ENCODE measurements around the gene GAB2.

Gene GAB2

DNA sequence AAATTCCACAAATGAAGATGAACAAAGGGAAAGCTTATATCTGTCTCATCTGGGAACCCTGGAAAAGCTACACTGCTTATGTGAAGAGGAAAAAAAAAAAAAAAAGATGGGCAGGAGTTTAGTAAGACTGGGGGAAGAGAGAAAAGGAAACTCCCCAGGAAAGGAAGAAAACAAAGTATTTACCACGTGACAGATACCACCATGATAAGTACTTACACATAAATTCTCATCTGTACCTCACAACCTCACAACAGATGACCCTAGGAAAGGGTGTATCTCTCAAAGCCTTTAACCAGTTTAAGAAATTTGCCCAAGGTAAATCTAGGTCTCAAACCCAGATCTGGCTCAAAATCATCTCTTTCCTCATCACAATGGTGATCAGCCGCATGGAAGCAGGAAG, 77.1 kb downstream of the GAB2 start:
- TF ChIP-seq, protein P1, sequence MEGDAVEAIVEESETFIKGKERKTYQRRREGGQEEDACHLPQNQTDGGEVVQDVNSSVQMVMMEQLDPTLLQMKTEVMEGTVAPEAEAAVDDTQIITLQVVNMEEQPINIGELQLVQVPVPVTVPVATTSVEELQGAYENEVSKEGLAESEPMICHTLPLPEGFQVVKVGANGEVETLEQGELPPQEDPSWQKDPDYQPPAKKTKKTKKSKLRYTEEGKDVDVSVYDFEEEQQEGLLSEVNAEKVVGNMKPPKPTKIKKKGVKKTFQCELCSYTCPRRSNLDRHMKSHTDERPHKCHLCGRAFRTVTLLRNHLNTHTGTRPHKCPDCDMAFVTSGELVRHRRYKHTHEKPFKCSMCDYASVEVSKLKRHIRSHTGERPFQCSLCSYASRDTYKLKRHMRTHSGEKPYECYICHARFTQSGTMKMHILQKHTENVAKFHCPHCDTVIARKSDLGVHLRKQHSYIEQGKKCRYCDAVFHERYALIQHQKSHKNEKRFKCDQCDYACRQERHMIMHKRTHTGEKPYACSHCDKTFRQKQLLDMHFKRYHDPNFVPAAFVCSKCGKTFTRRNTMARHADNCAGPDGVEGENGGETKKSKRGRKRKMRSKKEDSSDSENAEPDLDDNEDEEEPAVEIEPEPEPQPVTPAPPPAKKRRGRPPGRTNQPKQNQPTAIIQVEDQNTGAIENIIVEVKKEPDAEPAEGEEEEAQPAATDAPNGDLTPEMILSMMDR (IDR thresholded peaks at IDR 0.05; ENCODE audit: low read depth, low read length, missing control alignments): no peak
- in situ Hi-C loops (cut with HindIII; ENCODE audit: low pct_ligation_motif_present, low sequenced_read_pairs): no loop called here
- Histone ChIP-seq H3K27me3 (replicated peaks) (no peaks in the 10 kb centered on the region), H3K27ac (no peak overlapping the region), H3K4me3 (ENCODE audit: low read depth, low read length) (no peak overlapping the region), H3K36me3 (replicated peaks) (no peaks in the 10 kb centered on the region)
- no peak for DNase-seq

DNA sequence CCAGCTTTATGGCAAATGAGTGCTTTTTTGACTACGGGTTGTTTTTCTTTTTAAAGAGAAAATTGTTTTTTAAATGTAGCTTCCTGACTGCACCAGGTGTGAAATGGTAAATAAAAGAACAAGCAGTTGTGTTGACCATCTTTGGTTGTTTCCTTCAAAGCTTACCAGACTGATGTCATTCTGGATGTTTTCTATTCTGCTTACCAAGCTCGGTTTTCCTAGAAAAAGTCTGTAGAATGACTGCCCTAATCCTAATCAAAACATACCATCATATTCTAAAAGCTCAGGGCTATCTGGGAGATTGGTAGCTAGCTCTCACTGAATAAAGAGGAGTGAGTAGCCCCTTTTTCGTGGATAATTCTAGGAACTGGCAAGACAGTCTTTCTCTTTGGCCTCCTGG, 77.7 kb downstream of the GAB2 start:
- H3K27ac ChIP-seq: no peak overlapping the region
- no peaks in the 10 kb centered on the region for H3K27me3 ChIP-seq (replicated peaks)
- in situ Hi-C loops (cut with HindIII; ENCODE audit: low pct_ligation_motif_present, low sequenced_read_pairs): no loop called here
- TF ChIP-seq, protein P1 (IDR thresholded peaks at IDR 0.05; ENCODE audit: low read depth, low read length, missing control alignments): no peak
- no peaks in the 10 kb centered on the region for H3K36me3 ChIP-seq (replicated peaks)
- no peak for DNase-seq
- no peak overlapping the region for H3K4me3 ChIP-seq (ENCODE audit: low read depth, low read length)

DNA sequence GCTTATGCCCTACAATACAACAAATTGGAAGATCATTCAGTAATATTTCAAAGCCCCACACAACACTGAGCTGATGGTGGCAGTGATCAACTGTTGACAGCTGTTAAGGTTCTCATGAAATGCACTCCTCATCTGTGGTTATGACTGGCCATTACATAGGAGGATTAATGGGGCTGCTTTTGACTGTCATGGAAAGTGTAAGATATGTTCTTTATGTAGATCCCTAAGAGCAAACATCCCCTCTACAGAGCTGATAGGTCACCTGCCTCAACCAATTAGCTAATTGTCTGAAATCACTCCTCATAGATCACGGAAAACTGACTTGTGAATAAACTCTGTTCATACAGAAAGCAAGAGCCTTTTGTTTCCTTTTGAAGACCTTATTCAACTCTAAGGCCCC, 78.1 kb downstream of the GAB2 start:
- Histone ChIP-seq H3K4me3 (ENCODE audit: low read depth, low read length) (no peak overlapping the region), H3K36me3 (replicated peaks) (no peaks in the 10 kb centered on the region), H3K27me3 (replicated peaks) (no peaks in the 10 kb centered on the region), H3K27ac (no peak overlapping the region)
- no peak for DNase-seq
- TF ChIP-seq, protein P1 (IDR thresholded peaks at IDR 0.05; ENCODE audit: low read depth, low read length, missing control alignments): no peak
- in situ Hi-C loops (cut with HindIII; ENCODE audit: low pct_ligation_motif_present, low sequenced_read_pairs): no loop called here

DNA sequence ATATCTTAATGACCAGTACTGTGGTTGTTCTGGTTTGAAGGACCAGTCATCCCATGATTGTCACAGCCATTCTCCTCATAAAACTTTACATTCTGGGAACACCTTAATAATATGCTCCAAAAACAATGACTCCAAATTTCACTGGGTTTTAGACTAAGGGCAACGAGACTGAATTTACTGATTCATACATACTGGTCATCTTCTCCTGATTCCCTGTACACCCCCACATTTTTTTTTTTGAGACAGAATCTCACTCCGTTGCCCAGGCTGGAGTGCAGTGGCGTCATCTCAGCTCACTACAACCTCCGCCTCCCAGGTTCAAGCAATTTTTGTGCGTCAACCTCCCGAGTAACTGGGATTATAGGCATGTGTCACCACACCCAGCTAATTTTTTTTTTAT, 78.9 kb downstream of the GAB2 start:
- in situ Hi-C loops (cut with HindIII; ENCODE audit: low pct_ligation_motif_present, low sequenced_read_pairs): no loop called here
- no peaks in the 10 kb centered on the region for H3K27me3 ChIP-seq (replicated peaks)
- H3K36me3 ChIP-seq (replicated peaks): no peaks in the 10 kb centered on the region
- H3K4me3 ChIP-seq (ENCODE audit: low read depth, low read length): no peak overlapping the region
- no peak overlapping the region for H3K27ac ChIP-seq
- DNase-seq: no peak
- TF ChIP-seq, protein P1 (IDR thresholded peaks at IDR 0.05; ENCODE audit: low read depth, low read length, missing control alignments): no peak

DNA sequence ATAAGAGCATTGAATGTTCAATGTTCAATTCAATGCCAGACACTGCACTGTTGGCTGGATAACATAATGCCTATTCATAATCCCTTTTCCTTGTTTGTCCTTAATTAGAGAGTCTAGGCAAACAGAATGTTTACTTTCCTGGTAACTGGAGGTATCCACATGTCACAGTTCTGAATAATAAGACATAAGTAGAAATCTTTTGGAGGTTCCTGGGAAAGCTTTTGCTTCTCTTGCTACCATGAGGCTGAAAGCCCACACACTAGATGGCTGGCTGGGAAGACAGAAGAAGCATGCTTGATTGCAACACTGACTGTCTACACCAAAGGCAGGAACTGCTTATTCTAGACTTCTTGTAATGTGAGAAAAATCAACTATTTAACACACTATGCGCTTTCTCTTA, 79.5 kb downstream of the GAB2 start:
- in situ Hi-C loops (cut with HindIII; ENCODE audit: low pct_ligation_motif_present, low sequenced_read_pairs): no loop called here
- no peak for DNase-seq
- no peak overlapping the region for H3K27ac ChIP-seq
- H3K36me3 ChIP-seq (replicated peaks): no peaks in the 10 kb centered on the region
- TF ChIP-seq, protein P1 (IDR thresholded peaks at IDR 0.05; ENCODE audit: low read depth, low read length, missing control alignments): no peak
- H3K27me3 ChIP-seq (replicated peaks): no peaks in the 10 kb centered on the region
- no peak overlapping the region for H3K4me3 ChIP-seq (ENCODE audit: low read depth, low read length)

DNA sequence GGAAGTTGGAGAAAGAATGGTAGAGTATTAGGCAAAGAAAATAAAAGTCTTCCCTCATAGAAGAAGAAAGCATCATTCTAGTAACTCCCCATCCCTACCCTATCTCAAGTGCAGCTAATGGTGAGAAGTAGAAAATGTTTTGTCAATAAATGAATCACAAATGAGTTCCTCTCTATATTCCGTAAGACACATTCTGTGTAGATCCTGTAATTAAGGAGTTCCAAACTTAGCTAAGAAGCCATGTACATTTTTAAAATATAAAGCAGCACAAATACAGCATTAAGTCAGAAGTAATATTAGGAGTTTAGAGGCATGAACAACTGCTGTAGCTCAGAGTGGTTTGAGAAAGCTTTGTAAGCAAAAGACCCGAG, 80.1 kb downstream of the GAB2 start:
- no peak overlapping the region for H3K27ac ChIP-seq
- no peaks in the 10 kb centered on the region for H3K27me3 ChIP-seq (replicated peaks)
- DNase-seq: no peak
- in situ Hi-C loops (cut with HindIII; ENCODE audit: low pct_ligation_motif_present, low sequenced_read_pairs): no loop called here
- no peak overlapping the region for H3K4me3 ChIP-seq (ENCODE audit: low read depth, low read length)
- TF ChIP-seq, protein P1 (IDR thresholded peaks at IDR 0.05; ENCODE audit: low read depth, low read length, missing control alignments): no peak
- no peaks in the 10 kb centered on the region for H3K36me3 ChIP-seq (replicated peaks)

Measured in brain microvascular endothelial cell (primary cell).